ENCODE measurements around the gene CMIP.

CMIP gene

DNA sequence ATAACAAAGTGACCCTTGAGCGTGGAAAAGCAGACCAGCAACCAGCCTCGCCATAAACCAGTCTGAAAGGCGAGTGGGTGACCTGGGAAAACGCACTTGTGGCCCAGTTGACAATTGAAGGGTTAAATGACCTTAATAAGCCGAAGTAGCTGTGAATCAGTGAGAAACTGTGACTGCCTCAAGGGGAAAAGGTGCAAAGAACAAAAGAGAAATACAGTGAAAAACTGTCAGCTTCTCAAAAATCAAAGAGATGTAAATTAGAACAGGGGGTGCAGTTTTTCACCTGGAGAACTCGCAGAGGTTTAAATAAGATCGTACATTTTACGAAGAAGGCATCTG, 124.1 kb downstream of the CMIP start:
- Histone ChIP-seq H3K27me3 (replicated peaks; ENCODE audit: control insufficient read depth, insufficient read depth, low read length) (no peaks in the 10 kb centered on the region), H3K36me3 (ENCODE audit: control insufficient read depth, insufficient read depth, low read length) (no peaks in the 10 kb centered on the region), H3K4me3 (replicated peaks; ENCODE audit: low read depth, low read length) (no peak overlapping the region)
- no peak for DNase-seq (ENCODE audit: extremely low read depth, insufficient read length)
- TF ChIP-seq, protein P1, sequence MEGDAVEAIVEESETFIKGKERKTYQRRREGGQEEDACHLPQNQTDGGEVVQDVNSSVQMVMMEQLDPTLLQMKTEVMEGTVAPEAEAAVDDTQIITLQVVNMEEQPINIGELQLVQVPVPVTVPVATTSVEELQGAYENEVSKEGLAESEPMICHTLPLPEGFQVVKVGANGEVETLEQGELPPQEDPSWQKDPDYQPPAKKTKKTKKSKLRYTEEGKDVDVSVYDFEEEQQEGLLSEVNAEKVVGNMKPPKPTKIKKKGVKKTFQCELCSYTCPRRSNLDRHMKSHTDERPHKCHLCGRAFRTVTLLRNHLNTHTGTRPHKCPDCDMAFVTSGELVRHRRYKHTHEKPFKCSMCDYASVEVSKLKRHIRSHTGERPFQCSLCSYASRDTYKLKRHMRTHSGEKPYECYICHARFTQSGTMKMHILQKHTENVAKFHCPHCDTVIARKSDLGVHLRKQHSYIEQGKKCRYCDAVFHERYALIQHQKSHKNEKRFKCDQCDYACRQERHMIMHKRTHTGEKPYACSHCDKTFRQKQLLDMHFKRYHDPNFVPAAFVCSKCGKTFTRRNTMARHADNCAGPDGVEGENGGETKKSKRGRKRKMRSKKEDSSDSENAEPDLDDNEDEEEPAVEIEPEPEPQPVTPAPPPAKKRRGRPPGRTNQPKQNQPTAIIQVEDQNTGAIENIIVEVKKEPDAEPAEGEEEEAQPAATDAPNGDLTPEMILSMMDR (IDR thresholded peaks at IDR 0.05; ENCODE audit: insufficient read depth, low read length, poor library complexity, severe bottlenecking) = no peak

DNA sequence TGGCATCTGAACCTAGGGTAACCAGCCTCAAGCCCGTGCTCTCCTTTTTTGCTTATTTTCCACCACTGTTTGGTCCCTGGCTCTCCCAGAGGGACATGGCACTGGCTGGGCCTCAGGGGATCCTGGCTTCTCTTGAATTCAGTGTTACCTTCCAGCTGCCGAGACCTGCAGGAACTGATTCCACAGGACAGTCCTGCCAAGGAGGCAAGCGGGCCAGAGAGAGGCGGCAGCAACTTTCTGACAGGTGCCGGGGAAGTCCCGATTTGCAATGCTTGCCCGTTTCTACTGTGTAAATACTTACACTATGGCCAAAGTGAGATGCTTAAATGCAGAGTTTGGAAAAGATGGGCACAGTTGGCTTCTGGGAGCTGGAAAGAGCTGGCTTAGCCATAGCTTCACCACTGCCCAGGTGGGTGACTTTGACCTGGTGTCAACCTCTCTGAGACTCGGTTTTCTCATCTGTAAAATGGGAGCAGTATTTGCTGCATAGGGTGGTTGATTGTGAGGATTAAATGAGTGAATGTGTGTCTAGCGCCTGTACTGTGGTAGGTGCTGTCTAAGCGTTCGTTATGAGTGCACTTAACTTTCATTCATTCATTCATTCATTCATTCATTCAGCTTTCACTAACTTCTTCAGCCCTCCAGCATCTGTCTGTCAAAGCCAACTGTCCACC, 124.9 kb downstream of the CMIP start:
- H3K4me3 ChIP-seq (replicated peaks; ENCODE audit: low read depth, low read length) = no peak overlapping the region
- H3K27me3 ChIP-seq (replicated peaks; ENCODE audit: control insufficient read depth, insufficient read depth, low read length) = no peaks in the 10 kb centered on the region
- DNase-seq (ENCODE audit: extremely low read depth, insufficient read length) = no peak
- H3K36me3 ChIP-seq (ENCODE audit: control insufficient read depth, insufficient read depth, low read length) = no peaks in the 10 kb centered on the region
- TF ChIP-seq, protein P1 (IDR thresholded peaks at IDR 0.05; ENCODE audit: insufficient read depth, low read length, poor library complexity, severe bottlenecking) = no peak

DNA sequence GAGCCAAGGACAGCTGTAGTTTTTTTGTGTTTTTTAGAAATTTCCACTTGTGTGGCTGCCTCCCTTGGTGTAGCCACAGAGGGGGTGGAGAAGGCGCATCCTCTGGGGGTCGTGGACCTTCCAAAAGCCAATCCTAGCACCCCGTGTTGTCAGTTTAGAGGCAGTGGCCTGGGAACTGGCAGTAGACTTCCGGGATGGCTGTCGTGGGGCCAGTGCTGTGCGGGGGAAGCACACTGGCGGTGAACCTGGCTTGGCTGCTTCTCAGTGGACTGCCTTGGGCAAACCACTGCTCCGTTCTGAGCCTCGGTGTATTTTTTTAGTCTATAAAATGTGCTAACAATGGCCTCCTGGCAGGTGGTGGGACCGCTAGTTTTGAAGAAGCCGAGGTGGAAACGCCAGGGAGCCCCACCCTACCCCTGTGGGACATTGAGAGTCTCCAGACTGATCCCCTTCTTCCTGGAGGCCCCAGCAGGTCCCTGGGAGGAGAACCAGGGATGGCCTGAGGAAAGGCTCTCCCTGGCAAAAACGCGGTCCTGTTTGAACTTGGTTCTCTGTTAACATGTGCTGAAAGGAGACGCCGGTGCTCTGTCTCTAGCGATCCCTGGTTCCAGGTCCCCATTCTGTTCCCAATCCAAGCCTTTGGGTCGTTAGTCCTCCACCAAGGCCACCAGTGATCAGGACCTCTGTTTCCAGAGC, 125.7 kb downstream of the CMIP start:
- DNase-seq (ENCODE audit: extremely low read depth, insufficient read length) = no peak
- H3K4me3 ChIP-seq (replicated peaks; ENCODE audit: low read depth, low read length) = no peak overlapping the region
- no peaks in the 10 kb centered on the region for H3K27me3 ChIP-seq (replicated peaks; ENCODE audit: control insufficient read depth, insufficient read depth, low read length)
- H3K36me3 ChIP-seq (ENCODE audit: control insufficient read depth, insufficient read depth, low read length) = no peaks in the 10 kb centered on the region
- TF ChIP-seq, protein P1 (IDR thresholded peaks at IDR 0.05; ENCODE audit: insufficient read depth, low read length, poor library complexity, severe bottlenecking) = no peak

DNA sequence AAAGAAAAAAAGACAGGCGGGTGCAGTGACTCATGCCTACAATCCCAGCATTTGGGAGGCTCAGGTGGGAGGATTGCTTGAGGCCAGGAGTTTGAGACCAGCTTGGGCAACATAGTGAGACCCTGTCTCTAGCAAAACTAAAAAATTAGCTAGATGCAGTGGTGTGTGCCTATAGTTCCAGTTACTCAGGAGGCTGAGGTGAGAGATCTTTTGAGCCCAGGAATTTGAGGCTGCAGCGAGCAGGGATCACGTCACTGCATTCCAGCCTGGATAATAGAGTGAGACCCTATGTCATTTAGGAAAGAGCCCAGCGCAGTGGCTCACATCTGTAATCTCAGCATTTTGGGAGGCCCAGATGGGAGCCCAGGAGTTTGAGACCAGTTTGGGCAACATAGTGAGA, 126.6 kb downstream of the CMIP start:
- H3K4me3 ChIP-seq (replicated peaks; ENCODE audit: low read depth, low read length) = no peak overlapping the region
- H3K27me3 ChIP-seq (replicated peaks; ENCODE audit: control insufficient read depth, insufficient read depth, low read length) = no peaks in the 10 kb centered on the region
- no peaks in the 10 kb centered on the region for H3K36me3 ChIP-seq (ENCODE audit: control insufficient read depth, insufficient read depth, low read length)
- no peak for DNase-seq (ENCODE audit: extremely low read depth, insufficient read length)
- TF ChIP-seq, protein P1 (IDR thresholded peaks at IDR 0.05; ENCODE audit: insufficient read depth, low read length, poor library complexity, severe bottlenecking) = no peak

DNA sequence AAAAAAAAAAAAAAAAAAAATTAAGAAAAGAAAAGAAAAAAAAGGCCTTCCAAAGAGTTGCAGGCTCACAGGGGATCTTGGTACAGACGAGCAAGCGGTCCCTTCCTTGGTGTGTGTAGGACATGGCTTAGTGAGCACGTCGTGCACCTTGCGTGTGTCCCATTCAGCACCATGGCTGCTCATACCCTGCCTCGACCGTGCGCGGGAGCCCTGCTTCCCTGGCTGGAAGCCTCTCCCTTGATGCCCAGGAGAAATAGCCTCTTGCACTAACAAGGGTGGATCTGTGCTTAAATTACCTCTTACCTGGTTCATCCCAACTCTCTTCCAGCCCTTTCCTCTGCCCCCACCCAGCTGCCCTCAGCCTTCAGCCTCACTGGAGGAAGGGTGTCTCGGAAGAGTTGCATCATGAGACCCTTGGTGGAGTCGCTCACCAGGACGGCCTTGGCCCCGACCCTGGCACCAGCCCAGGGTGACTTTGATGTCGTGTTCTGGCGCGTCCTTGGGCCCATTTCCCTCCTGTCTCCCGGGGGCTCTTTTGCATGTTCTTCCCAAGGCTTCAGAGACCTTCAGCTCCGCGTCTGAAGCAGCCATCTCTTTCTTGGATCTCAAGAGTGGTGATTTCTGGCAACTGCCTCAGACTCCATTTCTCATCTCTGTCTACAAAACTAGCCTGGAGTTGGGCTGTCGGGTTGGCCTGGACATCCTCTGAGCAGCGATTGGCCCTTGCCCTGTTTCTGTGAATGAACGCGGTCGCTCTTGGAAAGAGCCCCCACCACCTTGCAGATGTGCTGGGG, 127.2 kb downstream of the CMIP start:
- DNase-seq (ENCODE audit: extremely low read depth, insufficient read length) = no peak
- TF ChIP-seq, protein P1 (IDR thresholded peaks at IDR 0.05; ENCODE audit: insufficient read depth, low read length, poor library complexity, severe bottlenecking) = no peak
- Histone ChIP-seq H3K4me3 (replicated peaks; ENCODE audit: low read depth, low read length) (no peak overlapping the region), H3K36me3 (ENCODE audit: control insufficient read depth, insufficient read depth, low read length) (no peaks in the 10 kb centered on the region), H3K27me3 (replicated peaks; ENCODE audit: control insufficient read depth, insufficient read depth, low read length) (no peaks in the 10 kb centered on the region)

All from GM06990 (cell line).